WTC11 (cell line): ENCODE data around the gene CAPZB. TPM values are rescaled to one million over a fixed set of nuclear protein-coding genes. Genes with fewer than 3 reads are reported as not detected.

Source experiments
- ATAC-seq: fragments of 200-7000 bp; cut with Tn5 transposase; 2 replicates; pipeline ENCODE4 v1.10.0; 2021; ENCODE audit warnings: mild to moderate bottlenecking, moderate library complexity
- CTCF ChIA-PET: fragments of 300-600 bp; sonication (Branson Sonifier 250); formaldehyde crosslinking; loops from one replicate; lab custom pipeline; 2021; ENCODE audit warnings: antibody characterized with exemption; lab: Charles Lee
- POLR2A ChIA-PET: fragments of 350-600 bp; sonication (Branson Sonifier 250); formaldehyde crosslinking; loops from one replicate; lab custom pipeline; 2021; ENCODE audit warnings: antibody characterized with exemption; lab: Charles Lee
- DNase-seq: peaks from one replicate; pipeline ENCODE4 v3.0.0; 2021; ENCODE audit warnings: low spot score
- H3K27ac Mint-ChIP-seq: 2 replicates; pipeline ENCODE4 v1.8.0; 2021; ENCODE audit warnings: mixed read lengths
- H3K27me3 Mint-ChIP-seq: 2 replicates; pipeline ENCODE4 v1.8.0; 2021; ENCODE audit warnings: low read depth, mild to moderate bottlenecking, moderate library complexity, mixed read lengths
- H3K36me3 Mint-ChIP-seq: 2 replicates; pipeline ENCODE4 v1.8.0; 2021; ENCODE audit warnings: mixed read lengths
- H3K4me1 Mint-ChIP-seq: 2 replicates; pipeline ENCODE4 v1.8.0; 2022; ENCODE audit warnings: mixed read lengths
- H3K4me3 Mint-ChIP-seq: 2 replicates; pipeline ENCODE4 v1.8.0; 2021; ENCODE audit warnings: mild to moderate bottlenecking, moderate library complexity, mixed read lengths
- H3K9me3 Mint-ChIP-seq: 2 replicates; pipeline ENCODE4 v1.8.0; 2021; ENCODE audit warnings: mixed read lengths
- CBFB ChIP-seq: sonication (generic); formaldehyde crosslinking; IDR thresholded peaks from 2 replicates; pipeline ENCODE4 v1.8.1; 2022; ENCODE audit warnings: mild to moderate bottlenecking, low read depth, missing genetic modification reagents
- EMX1 ChIP-seq: fragments of 250-450 bp; sonication (Bioruptor Pico); IDR thresholded peaks from 2 replicates; pipeline ENCODE4 v1.8.0; 2021; ENCODE audit warnings: mild to moderate bottlenecking
- FOXJ3 ChIP-seq: sonication (generic); formaldehyde crosslinking; IDR thresholded peaks from 2 replicates; pipeline ENCODE4 v1.9.0; 2021; ENCODE audit warnings: missing genetic modification reagents, mild to moderate bottlenecking, borderline replicate concordance
- GABPB1 ChIP-seq: sonication (generic); formaldehyde crosslinking; IDR thresholded peaks from 2 replicates; pipeline ENCODE4 v1.8.1; 2023; ENCODE audit warnings: mild to moderate bottlenecking, missing genetic modification reagents
- HMGXB4 ChIP-seq: sonication (generic); formaldehyde crosslinking; IDR thresholded peaks from 2 replicates; pipeline ENCODE4 v1.8.1; 2023; ENCODE audit warnings: mild to moderate bottlenecking, moderate library complexity, missing genetic modification reagents
- JAZF1 ChIP-seq: fragments of 250-450 bp; sonication (Bioruptor Pico); IDR thresholded peaks from 2 replicates; pipeline ENCODE4 v1.9.0; 2021; ENCODE audit warnings: moderate library complexity, mild to moderate bottlenecking, inconsistent platforms
- MAX ChIP-seq: sonication (generic); formaldehyde crosslinking; IDR thresholded peaks from 2 replicates; pipeline ENCODE4 v1.8.0; 2022; ENCODE audit warnings: mild to moderate bottlenecking, missing genetic modification reagents
- MYBL2 ChIP-seq: sonication (generic); formaldehyde crosslinking; IDR thresholded peaks from 2 replicates; pipeline ENCODE4 v1.8.1; 2023; ENCODE audit warnings: mild to moderate bottlenecking, moderate library complexity, missing genetic modification reagents
- NFATC4 ChIP-seq: fragments of 250-450 bp; sonication (Bioruptor Pico); IDR thresholded peaks from 2 replicates; pipeline ENCODE4 v1.9.0; 2021; ENCODE audit warnings: mild to moderate bottlenecking
- NFYB ChIP-seq: sonication (generic); formaldehyde crosslinking; conservative IDR thresholded peaks from 2 replicates; pipeline ENCODE4 v1.8.0; 2022; ENCODE audit warnings: low read depth, missing genetic modification reagents
- NR2C2 ChIP-seq: sonication (generic); formaldehyde crosslinking; IDR thresholded peaks from 2 replicates; pipeline ENCODE4 v1.8.0; 2022; ENCODE audit warnings: mild to moderate bottlenecking, missing genetic modification reagents
- TEAD1 ChIP-seq: sonication (generic); formaldehyde crosslinking; IDR thresholded peaks from 2 replicates; pipeline ENCODE4 v1.8.0; 2022; ENCODE audit warnings: mild to moderate bottlenecking, missing genetic modification reagents
- TP53 ChIP-seq: sonication (generic); formaldehyde crosslinking; IDR thresholded peaks from 2 replicates; pipeline ENCODE4 v1.8.1; 2023; ENCODE audit warnings: mild to moderate bottlenecking, missing genetic modification reagents
- ZBTB21 ChIP-seq: sonication (generic); formaldehyde crosslinking; IDR thresholded peaks from 2 replicates; pipeline ENCODE4 v1.8.1; 2023; ENCODE audit warnings: mild to moderate bottlenecking, missing genetic modification reagents, borderline replicate concordance
- total RNA-seq: library from RNA; stranded (reverse); gene quantifications from 3 replicates; pipeline ENCODE4 v1.2.3, GENCODE V29; 2021
- TF ChIP-seq, protein P1 (sequence below): sonication (generic); formaldehyde crosslinking; IDR thresholded peaks from 2 replicates; pipeline ENCODE4 v1.8.1; 2022; ENCODE audit warnings: low read depth, missing genetic modification reagents, borderline replicate concordance
- TF ChIP-seq, protein P2 (sequence below): sonication (generic); formaldehyde crosslinking; IDR thresholded peaks from 2 replicates; pipeline ENCODE4 v1.8.1; 2023; ENCODE audit warnings: mild to moderate bottlenecking, missing genetic modification reagents, moderate library complexity
- TF ChIP-seq, protein P3 (sequence below): fragments of 250-450 bp; sonication (Bioruptor Pico); IDR thresholded peaks from 2 replicates; pipeline ENCODE4 v1.9.0; 2021; ENCODE audit warnings: moderate library complexity, mild to moderate bottlenecking, inconsistent platforms, borderline replicate concordance
- TF ChIP-seq, protein P4 (sequence below): fragments of 250-450 bp; sonication (Bioruptor Pico); IDR thresholded peaks from 2 replicates; pipeline ENCODE4 v1.9.0; 2021; ENCODE audit warnings: mild to moderate bottlenecking

CAPZB gene
- total RNA-seq, 1 experiment from 2014 or later: 348 TPM

DNA sequence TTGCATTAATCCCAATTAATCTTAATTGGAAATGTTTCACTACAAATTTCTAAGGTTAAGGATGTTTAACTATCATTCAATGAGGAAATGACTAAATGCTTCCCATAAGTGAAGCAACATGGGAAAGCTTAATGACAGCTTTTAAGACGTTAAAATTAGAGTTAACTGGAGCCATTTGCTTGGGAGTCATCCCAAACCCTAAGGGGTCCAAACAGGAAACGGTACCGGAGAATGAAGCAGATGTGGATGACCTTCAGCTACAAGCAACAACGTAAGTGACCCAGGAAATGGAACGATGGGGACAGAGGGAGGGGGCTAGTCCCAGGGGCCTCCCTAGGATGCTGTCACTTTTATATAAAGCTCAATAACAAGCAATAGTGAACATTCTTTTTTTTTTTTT, 62.2 kb downstream of the CAPZB start:
- no peak for DNase-seq
- Mint-ChIP-seq H3K36me3 (peaks cover 15% of the 10 kb centered on the region), H3K27me3 (no peaks in the 10 kb centered on the region)

DNA sequence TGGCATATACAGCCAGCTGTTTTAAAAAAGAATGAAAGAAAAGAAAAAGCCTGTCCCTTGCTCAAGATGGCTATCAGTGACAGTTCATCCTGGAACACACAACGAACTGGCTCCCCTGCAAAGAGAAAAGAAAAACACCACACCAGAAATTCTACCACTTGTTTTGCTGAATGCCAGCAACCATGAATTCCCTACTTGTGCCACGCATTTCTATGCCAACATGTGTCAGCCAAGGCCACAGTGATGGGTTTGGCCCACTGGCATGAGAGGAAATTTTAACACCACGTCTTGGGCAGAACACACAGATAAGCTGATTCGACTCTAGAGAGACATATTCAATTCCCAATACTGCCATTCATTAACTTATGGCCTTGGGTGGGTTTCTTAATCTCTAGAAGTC, 64.0 kb downstream of the CAPZB start:
- no peak for TF ChIP-seq FOXJ3 (CRISPR knock-in tag)
- TF ChIP-seq JAZF1 (CRISPR knock-in tag): no peak
- no peak for TF ChIP-seq TEAD1 (CRISPR knock-in tag)
- TF ChIP-seq, protein P1, sequence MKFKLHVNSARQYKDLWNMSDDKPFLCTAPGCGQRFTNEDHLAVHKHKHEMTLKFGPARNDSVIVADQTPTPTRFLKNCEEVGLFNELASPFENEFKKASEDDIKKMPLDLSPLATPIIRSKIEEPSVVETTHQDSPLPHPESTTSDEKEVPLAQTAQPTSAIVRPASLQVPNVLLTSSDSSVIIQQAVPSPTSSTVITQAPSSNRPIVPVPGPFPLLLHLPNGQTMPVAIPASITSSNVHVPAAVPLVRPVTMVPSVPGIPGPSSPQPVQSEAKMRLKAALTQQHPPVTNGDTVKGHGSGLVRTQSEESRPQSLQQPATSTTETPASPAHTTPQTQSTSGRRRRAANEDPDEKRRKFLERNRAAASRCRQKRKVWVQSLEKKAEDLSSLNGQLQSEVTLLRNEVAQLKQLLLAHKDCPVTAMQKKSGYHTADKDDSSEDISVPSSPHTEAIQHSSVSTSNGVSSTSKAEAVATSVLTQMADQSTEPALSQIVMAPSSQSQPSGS (CRISPR knock-in tag): no peak
- TF ChIP-seq, protein P2, sequence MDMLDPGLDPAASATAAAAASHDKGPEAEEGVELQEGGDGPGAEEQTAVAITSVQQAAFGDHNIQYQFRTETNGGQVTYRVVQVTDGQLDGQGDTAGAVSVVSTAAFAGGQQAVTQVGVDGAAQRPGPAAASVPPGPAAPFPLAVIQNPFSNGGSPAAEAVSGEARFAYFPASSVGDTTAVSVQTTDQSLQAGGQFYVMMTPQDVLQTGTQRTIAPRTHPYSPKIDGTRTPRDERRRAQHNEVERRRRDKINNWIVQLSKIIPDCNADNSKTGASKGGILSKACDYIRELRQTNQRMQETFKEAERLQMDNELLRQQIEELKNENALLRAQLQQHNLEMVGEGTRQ (CRISPR knock-in tag): no peak
- no peak for TF ChIP-seq NFATC4
- no peak for TF ChIP-seq GABPB1
- TF ChIP-seq MYBL2 (CRISPR knock-in tag): no peak
- TF ChIP-seq HMGXB4 (CRISPR knock-in tag): no peak
- TF ChIP-seq CBFB: no peak
- TF ChIP-seq, protein P3, sequence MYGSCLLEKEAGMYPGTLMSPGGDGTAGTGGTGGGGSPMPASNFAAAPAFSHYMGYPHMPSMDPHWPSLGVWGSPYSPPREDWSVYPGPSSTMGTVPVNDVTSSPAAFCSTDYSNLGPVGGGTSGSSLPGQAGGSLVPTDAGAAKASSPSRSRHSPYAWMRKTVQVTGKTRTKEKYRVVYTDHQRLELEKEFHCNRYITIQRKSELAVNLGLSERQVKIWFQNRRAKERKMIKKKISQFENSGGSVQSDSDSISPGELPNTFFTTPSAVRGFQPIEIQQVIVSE (CRISPR knock-in tag): no peak
- TF ChIP-seq, protein P4, sequence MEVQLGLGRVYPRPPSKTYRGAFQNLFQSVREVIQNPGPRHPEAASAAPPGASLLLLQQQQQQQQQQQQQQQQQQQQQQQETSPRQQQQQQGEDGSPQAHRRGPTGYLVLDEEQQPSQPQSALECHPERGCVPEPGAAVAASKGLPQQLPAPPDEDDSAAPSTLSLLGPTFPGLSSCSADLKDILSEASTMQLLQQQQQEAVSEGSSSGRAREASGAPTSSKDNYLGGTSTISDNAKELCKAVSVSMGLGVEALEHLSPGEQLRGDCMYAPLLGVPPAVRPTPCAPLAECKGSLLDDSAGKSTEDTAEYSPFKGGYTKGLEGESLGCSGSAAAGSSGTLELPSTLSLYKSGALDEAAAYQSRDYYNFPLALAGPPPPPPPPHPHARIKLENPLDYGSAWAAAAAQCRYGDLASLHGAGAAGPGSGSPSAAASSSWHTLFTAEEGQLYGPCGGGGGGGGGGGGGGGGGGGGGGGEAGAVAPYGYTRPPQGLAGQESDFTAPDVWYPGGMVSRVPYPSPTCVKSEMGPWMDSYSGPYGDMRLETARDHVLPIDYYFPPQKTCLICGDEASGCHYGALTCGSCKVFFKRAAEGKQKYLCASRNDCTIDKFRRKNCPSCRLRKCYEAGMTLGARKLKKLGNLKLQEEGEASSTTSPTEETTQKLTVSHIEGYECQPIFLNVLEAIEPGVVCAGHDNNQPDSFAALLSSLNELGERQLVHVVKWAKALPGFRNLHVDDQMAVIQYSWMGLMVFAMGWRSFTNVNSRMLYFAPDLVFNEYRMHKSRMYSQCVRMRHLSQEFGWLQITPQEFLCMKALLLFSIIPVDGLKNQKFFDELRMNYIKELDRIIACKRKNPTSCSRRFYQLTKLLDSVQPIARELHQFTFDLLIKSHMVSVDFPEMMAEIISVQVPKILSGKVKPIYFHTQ: no peak
- TF ChIP-seq NFYB (CRISPR knock-in tag): no peak
- no peak for TF ChIP-seq TP53 (CRISPR knock-in tag)
- no peak for TF ChIP-seq ZBTB21 (CRISPR knock-in tag)
- ATAC-seq (no peak), DNase-seq (no peak)
- H3K27me3 Mint-ChIP-seq: no peaks in the 10 kb centered on the region
- H3K9me3 Mint-ChIP-seq: no peaks in the 10 kb centered on the region
- H3K4me3 Mint-ChIP-seq: no peak overlapping the region
- ChIA-PET POLR2A (no interaction called here), CTCF (no interaction called here)
- H3K4me1 Mint-ChIP-seq: peaks cover 31% of the 10 kb centered on the region
- H3K36me3 Mint-ChIP-seq: peaks cover 23% of the 10 kb centered on the region
- H3K27ac Mint-ChIP-seq: no peak overlapping the region

More for the DNA sequence above, 62.2 kb downstream of the CAPZB start:
- CTCF ChIA-PET: interaction anchor here (0.6 to 1.7 kb wide), 5 partner anchors 13 to 399 kb away, joined by 3 to 6 read pairs (median 4); no protein-coding TSS in a partner anchor
- TF ChIP-seq MAX (no peak), EMX1 (CRISPR knock-in tag) (no peak), NFATC4 (no peak), NR2C2 (no peak)
- TF ChIP-seq, protein P4: no peak
- TF ChIP-seq, all 79 proteins: peak for 0
- POLR2A ChIA-PET: no interaction called here
- H3K27ac Mint-ChIP-seq: 0 out of 2 replicates have a peak overlapping the region, but pooled peaks have one; percentile 71
- no peak overlapping the region for H3K4me3 Mint-ChIP-seq
- no peaks in the 10 kb centered on the region for H3K9me3 Mint-ChIP-seq
- peaks cover 29% of the 10 kb centered on the region for H3K4me1 Mint-ChIP-seq
- ATAC-seq: no peak
